DOHH2 (cell line): ENCODE data around the gene RIMBP2.

ENCODE experiments used
- H3F3A ChIP-seq: fragments of 200-600 bp; sonication (generic), shearing (Covaris generic); 2 replicates; pipeline ENCODE4 v1.6.0; 2016; ENCODE audit warnings: antibody characterized with exemption, mild to moderate bottlenecking; ENCODE audit not compliant: control insufficient read depth, insufficient read depth
- H3K27ac ChIP-seq: fragments of 200-600 bp; sonication (generic); 2 replicates; pipeline ENCODE4 v1.5.1; 2014; ENCODE audit warnings: low read depth, mild to moderate bottlenecking, low read length, moderate library complexity
- H3K27me3 ChIP-seq: fragments of 200-600 bp; sonication (generic); 2 replicates; pipeline ENCODE4 v1.6.1; 2014; ENCODE audit warnings: mild to moderate bottlenecking, low read length, mixed read lengths; ENCODE audit not compliant: control insufficient read depth
- H3K36me3 ChIP-seq: fragments of 200-600 bp; sonication (generic); 2 replicates; pipeline ENCODE4 v1.6.1; 2014; ENCODE audit warnings: mild to moderate bottlenecking, low read length, moderate library complexity, mixed read lengths; ENCODE audit not compliant: control insufficient read depth
- H3K4me1 ChIP-seq: fragments of 200-600 bp; sonication (generic); 2 replicates; pipeline ENCODE4 v1.6.1; 2014; ENCODE audit warnings: mild to moderate bottlenecking, low read length, mixed read lengths; ENCODE audit not compliant: control insufficient read depth
- H3K4me2 ChIP-seq: fragments of 200-600 bp; sonication (generic); 2 replicates; pipeline ENCODE4 v1.6.0; 2014; ENCODE audit warnings: mild to moderate bottlenecking, low read length, moderate library complexity
- H3K4me3 ChIP-seq: fragments of 200-600 bp; sonication (generic); 2 replicates; pipeline ENCODE4 v1.5.1; 2014; ENCODE audit warnings: mild to moderate bottlenecking, low read length, mixed read lengths
- H3K79me2 ChIP-seq: fragments of 200-600 bp; sonication (generic); 2 replicates; pipeline ENCODE4 v1.6.1; 2014; ENCODE audit warnings: mild to moderate bottlenecking, low read length, mixed read lengths; ENCODE audit not compliant: control insufficient read depth
- H3K9me2 ChIP-seq: fragments of 200-600 bp; sonication (generic); replicated peaks from 2 replicates; pipeline ENCODE4 v1.6.1; 2014; ENCODE audit warnings: mild to moderate bottlenecking, low read length, mixed read lengths; ENCODE audit not compliant: control insufficient read depth
- H3K9me3 ChIP-seq: fragments of 200-600 bp; sonication (generic); 2 replicates; pipeline ENCODE4 v1.6.1; 2014; ENCODE audit warnings: antibody characterized with exemption, low read length, mixed read lengths; ENCODE audit not compliant: control insufficient read depth, insufficient read depth
- H4K20me1 ChIP-seq: fragments of 200-600 bp; sonication (generic); 2 replicates; pipeline ENCODE4 v1.6.0; 2014; ENCODE audit warnings: low read depth, mild to moderate bottlenecking, antibody characterized with exemption, low read length, moderate library complexity; ENCODE audit not compliant: control insufficient read depth, insufficient read depth
- CTCF ChIP-seq: fragments of 200-600 bp; sonication (generic); IDR thresholded peaks from one replicate; pipeline ENCODE4 v1.5.1; 2014; ENCODE audit warnings: antibody characterized with exemption, mild to moderate bottlenecking, low read depth, low read length; ENCODE audit not compliant: poor library complexity, severe bottlenecking
- EZH2phosphoT487 ChIP-seq: fragments of 200-600 bp; sonication (generic); IDR thresholded peaks from 2 replicates; pipeline ENCODE4 v1.6.1; 2017; ENCODE audit warnings: borderline replicate concordance, mild to moderate bottlenecking, antibody characterized with exemption, low read length, moderate library complexity, mixed read lengths

The RIMBP2 gene

GRCh38 chr12:130514149-130514551, 201.9 kb downstream of the RIMBP2 start:
- H3F3A ChIP-seq: no peaks in the 10 kb centered on the region
- H3K9me3 ChIP-seq: no peaks in the 10 kb centered on the region
- H3K4me1 ChIP-seq: no peaks in the 10 kb centered on the region
- H3K4me2 ChIP-seq: no peak overlapping the region
- TF ChIP-seq CTCF: no peak
- TF ChIP-seq EZH2phosphoT487: no peak
- no peak overlapping the region for H3K4me3 ChIP-seq
- no peaks in the 10 kb centered on the region for H3K27me3 ChIP-seq
- no peaks in the 10 kb centered on the region for H4K20me1 ChIP-seq
- H3K36me3 ChIP-seq: no peaks in the 10 kb centered on the region
- H3K27ac ChIP-seq: no peak overlapping the region
- no peaks in the 10 kb centered on the region for H3K79me2 ChIP-seq
- no peaks in the 10 kb centered on the region for H3K9me2 ChIP-seq

- Histone ChIP-seq H3K9me3 (no peaks in the 10 kb centered on the region), H3K9me2 (no peaks in the 10 kb centered on the region), H3K27me3 (no peaks in the 10 kb centered on the region), H3K4me1 (no peaks in the 10 kb centered on the region), H3K4me2 (no peak overlapping the region), H3K4me3 (no peak overlapping the region), H4K20me1 (no peaks in the 10 kb centered on the region), H3K27ac (no peak overlapping the region), H3K79me2 (no peaks in the 10 kb centered on the region), H3F3A (no peaks in the 10 kb centered on the region), H3K36me3 (no peaks in the 10 kb centered on the region)
- no peak for TF ChIP-seq EZH2phosphoT487
- no peak for TF ChIP-seq CTCF
These were observed 202.5 kb downstream of the RIMBP2 start for GRCh38 chr12:130513556-130513955.

GRCh38 chr12:130511285-130511684, 204.8 kb downstream of the RIMBP2 start:
- Histone ChIP-seq H3K27ac (no peak overlapping the region), H4K20me1 (no peaks in the 10 kb centered on the region), H3F3A (no peaks in the 10 kb centered on the region), H3K4me1 (no peaks in the 10 kb centered on the region), H3K9me2 (no peaks in the 10 kb centered on the region), H3K4me3 (no peak overlapping the region), H3K9me3 (0 out of 2 replicates have a peak, but pooled peaks cover 5% of the 10 kb centered on the region), H3K27me3 (no peaks in the 10 kb centered on the region), H3K36me3 (no peaks in the 10 kb centered on the region), H3K4me2 (no peak overlapping the region), H3K79me2 (no peaks in the 10 kb centered on the region)
- TF ChIP-seq EZH2phosphoT487 (no peak), CTCF (no peak)

GRCh38 chr12:130509454-130509853, 206.6 kb downstream of the RIMBP2 start:
- Histone ChIP-seq H3K9me2 (no peaks in the 10 kb centered on the region), H3K27ac (no peak overlapping the region), H4K20me1 (no peaks in the 10 kb centered on the region), H3F3A (no peaks in the 10 kb centered on the region), H3K36me3 (no peaks in the 10 kb centered on the region), H3K4me2 (no peak overlapping the region), H3K9me3 (0 out of 2 replicates have a peak, but pooled peaks cover 5% of the 10 kb centered on the region), H3K27me3 (no peaks in the 10 kb centered on the region), H3K79me2 (no peaks in the 10 kb centered on the region), H3K4me3 (no peak overlapping the region), H3K4me1 (no peaks in the 10 kb centered on the region)
- TF ChIP-seq CTCF (no peak), EZH2phosphoT487 (no peak)
